Measurements from ENCODE around the gene CNTN3. TPM values are rescaled to one million over a fixed set of nuclear protein-coding genes. Genes with fewer than 3 reads are reported as not detected.

The CNTN3 gene
- polyA plus RNA-seq, 1 donor (not counting 4 experiments of a cell fraction or from before 2014, with no cell fraction given), result 0.01 TPM

DNA sequence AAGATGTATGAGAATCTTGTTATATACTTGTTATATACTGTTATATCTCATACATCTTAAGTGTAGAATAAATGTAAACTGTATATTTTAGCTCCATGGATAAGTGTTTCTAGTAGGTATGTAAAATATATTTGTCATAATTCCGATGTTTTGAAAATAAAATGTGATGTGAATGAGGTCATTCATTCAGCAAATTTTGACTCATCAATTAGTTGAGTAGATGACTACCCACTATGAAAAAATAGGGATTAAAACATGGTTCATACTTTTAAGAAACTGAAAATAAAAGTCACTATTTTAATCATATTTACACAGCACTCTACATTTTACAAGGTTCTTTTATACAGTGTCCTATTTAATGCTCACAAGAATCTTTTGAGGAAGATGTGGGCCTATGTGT is 28.4 kb upstream of the CNTN3 start:
- no peak for DNase-seq (ENCODE audit: low read depth, low spot score)
- Histone ChIP-seq H3K9me3 (ENCODE audit: control insufficient read depth, low read depth, low read length) (no peaks in the 10 kb centered on the region), H3K4me2 (ENCODE audit: control insufficient read depth, extremely low read depth, insufficient read depth, low read depth, low read length) (no peak overlapping the region), H3K9ac (ENCODE audit: control insufficient read depth, extremely low read depth, insufficient read depth, low read length) (no peak overlapping the region), H3K36me3 (ENCODE audit: control insufficient read depth in 2 of 2, extremely low read depth in 1 of 2, insufficient read depth in 2 of 2, low read length in 2 of 2) (no peaks in the 10 kb centered on the region), H3K27ac (ENCODE audit: control insufficient read depth, insufficient read depth, low read length) (no peak overlapping the region), H3K9me1 (ENCODE audit: control insufficient read depth, extremely low read depth, insufficient read depth, low read length) (no peaks in the 10 kb centered on the region), H3K4me3 (ENCODE audit: control insufficient read depth in 2 of 3, extremely low read depth in 1 of 3, insufficient read depth in 2 of 3, low read depth in 1 of 3, low read length in 3 of 3) (no peak overlapping the region), H3K27me3 (ENCODE audit: control insufficient read depth, extremely low read depth, insufficient read depth, low read length) (no peaks in the 10 kb centered on the region), H3K79me2 (ENCODE audit: control insufficient read depth, insufficient read depth, low read length) (no peaks in the 10 kb centered on the region), H3K4me1 (ENCODE audit: control insufficient read depth, extremely low read depth, insufficient read depth, low read length) (no peaks in the 10 kb centered on the region), H2AFZ (ENCODE audit: control insufficient read depth, low read length) (no peak overlapping the region), H4K20me1 (ENCODE audit: control insufficient read depth, extremely low read depth, insufficient read depth, low read length) (no peaks in the 10 kb centered on the region)
- TF ChIP-seq EZH2 (IDR thresholded peaks at IDR 0.05; ENCODE audit: low read length), result no peak
- TF ChIP-seq, protein P1, sequence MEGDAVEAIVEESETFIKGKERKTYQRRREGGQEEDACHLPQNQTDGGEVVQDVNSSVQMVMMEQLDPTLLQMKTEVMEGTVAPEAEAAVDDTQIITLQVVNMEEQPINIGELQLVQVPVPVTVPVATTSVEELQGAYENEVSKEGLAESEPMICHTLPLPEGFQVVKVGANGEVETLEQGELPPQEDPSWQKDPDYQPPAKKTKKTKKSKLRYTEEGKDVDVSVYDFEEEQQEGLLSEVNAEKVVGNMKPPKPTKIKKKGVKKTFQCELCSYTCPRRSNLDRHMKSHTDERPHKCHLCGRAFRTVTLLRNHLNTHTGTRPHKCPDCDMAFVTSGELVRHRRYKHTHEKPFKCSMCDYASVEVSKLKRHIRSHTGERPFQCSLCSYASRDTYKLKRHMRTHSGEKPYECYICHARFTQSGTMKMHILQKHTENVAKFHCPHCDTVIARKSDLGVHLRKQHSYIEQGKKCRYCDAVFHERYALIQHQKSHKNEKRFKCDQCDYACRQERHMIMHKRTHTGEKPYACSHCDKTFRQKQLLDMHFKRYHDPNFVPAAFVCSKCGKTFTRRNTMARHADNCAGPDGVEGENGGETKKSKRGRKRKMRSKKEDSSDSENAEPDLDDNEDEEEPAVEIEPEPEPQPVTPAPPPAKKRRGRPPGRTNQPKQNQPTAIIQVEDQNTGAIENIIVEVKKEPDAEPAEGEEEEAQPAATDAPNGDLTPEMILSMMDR (optimal IDR thresholded peaks at IDR 0.05 in 1 of 3, IDR thresholded peaks at IDR 0.05 in 1 of 3, conservative IDR thresholded peaks at IDR 0.05 in 1 of 3; ENCODE audit: extremely low read depth in 1 of 3, insufficient read depth in 2 of 3, low read length in 3 of 3), result no peak
- dilution Hi-C loops (cut with MboI; ENCODE audit: extremely low pct_ligation_motif_present, low sequenced_read_pairs), result no loop called here
- FAIRE-seq, result no peak

DNA sequence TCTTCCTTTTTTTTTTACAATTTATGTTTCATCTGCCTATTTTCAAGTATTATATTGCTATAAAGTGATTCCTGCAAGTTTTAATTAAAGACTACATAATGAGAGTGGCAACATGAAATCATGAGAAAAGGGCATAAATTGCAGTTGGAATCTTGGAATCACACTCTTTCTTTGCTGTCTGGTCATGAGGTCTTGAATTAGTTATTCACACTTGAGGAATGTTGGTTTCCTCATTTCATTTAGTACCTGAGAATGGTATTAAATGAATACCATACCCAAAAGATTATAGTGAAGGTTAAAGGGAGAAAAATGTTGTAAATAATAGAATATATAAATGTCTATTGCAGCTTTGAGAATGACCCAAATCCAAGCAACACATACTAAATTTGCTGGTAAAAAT is 25.8 kb upstream of the CNTN3 start:
- no peaks in the 10 kb centered on the region for H4K20me1 ChIP-seq (ENCODE audit: control insufficient read depth, extremely low read depth, insufficient read depth, low read length)
- FAIRE-seq, result no peak
- no peaks in the 10 kb centered on the region for H3K9me3 ChIP-seq (ENCODE audit: control insufficient read depth, low read depth, low read length)
- dilution Hi-C loops (cut with MboI; ENCODE audit: extremely low pct_ligation_motif_present, low sequenced_read_pairs), result no loop called here
- H3K27ac ChIP-seq (ENCODE audit: control insufficient read depth, insufficient read depth, low read length), result no peak overlapping the region
- no peak overlapping the region for H2AFZ ChIP-seq (ENCODE audit: control insufficient read depth, low read length)
- no peaks in the 10 kb centered on the region for H3K4me1 ChIP-seq (ENCODE audit: control insufficient read depth, extremely low read depth, insufficient read depth, low read length)
- no peak overlapping the region for H3K4me2 ChIP-seq (ENCODE audit: control insufficient read depth, extremely low read depth, insufficient read depth, low read depth, low read length)
- no peaks in the 10 kb centered on the region for H3K9me1 ChIP-seq (ENCODE audit: control insufficient read depth, extremely low read depth, insufficient read depth, low read length)
- H3K4me3 ChIP-seq (ENCODE audit: control insufficient read depth in 2 of 3, extremely low read depth in 1 of 3, insufficient read depth in 2 of 3, low read depth in 1 of 3, low read length in 3 of 3), result no peak overlapping the region
- H3K36me3 ChIP-seq (ENCODE audit: control insufficient read depth in 2 of 2, extremely low read depth in 1 of 2, insufficient read depth in 2 of 2, low read length in 2 of 2), result no peaks in the 10 kb centered on the region
- no peaks in the 10 kb centered on the region for H3K79me2 ChIP-seq (ENCODE audit: control insufficient read depth, insufficient read depth, low read length)
- DNase-seq (ENCODE audit: low read depth, low spot score), result no peak
- H3K9ac ChIP-seq (ENCODE audit: control insufficient read depth, extremely low read depth, insufficient read depth, low read length), result no peak overlapping the region
- TF ChIP-seq, protein P1 (optimal IDR thresholded peaks at IDR 0.05 in 1 of 3, IDR thresholded peaks at IDR 0.05 in 1 of 3, conservative IDR thresholded peaks at IDR 0.05 in 1 of 3; ENCODE audit: extremely low read depth in 1 of 3, insufficient read depth in 2 of 3, low read length in 3 of 3), result no peak
- TF ChIP-seq EZH2 (IDR thresholded peaks at IDR 0.05; ENCODE audit: low read length), result no peak
- H3K27me3 ChIP-seq (ENCODE audit: control insufficient read depth, extremely low read depth, insufficient read depth, low read length), result no peaks in the 10 kb centered on the region

Data from keratinocyte (primary cell).